Stimulated activated CD8-positive, alpha-beta memory T cell treated with anti-CD3 and anti-CD28 coated beads, Interleukin-4, amount 100 ng/mL, for 4 hours (primary cell): ENCODE measurements around the gene GRK3.

ENCODE experiments used
- DNase-seq, 2 donors: peaks; one replicate each; pipeline ENCODE4 v3.0.0-alpha.2; 2020; ENCODE audit warnings: low read depth in 2 of 2, low spot score in 1 of 2

Gene GRK3

GRCh38 chr22:25726241-25726640 is 161.8 kb downstream of the GRK3 start:
- DNase-seq, result no peak

DNA sequence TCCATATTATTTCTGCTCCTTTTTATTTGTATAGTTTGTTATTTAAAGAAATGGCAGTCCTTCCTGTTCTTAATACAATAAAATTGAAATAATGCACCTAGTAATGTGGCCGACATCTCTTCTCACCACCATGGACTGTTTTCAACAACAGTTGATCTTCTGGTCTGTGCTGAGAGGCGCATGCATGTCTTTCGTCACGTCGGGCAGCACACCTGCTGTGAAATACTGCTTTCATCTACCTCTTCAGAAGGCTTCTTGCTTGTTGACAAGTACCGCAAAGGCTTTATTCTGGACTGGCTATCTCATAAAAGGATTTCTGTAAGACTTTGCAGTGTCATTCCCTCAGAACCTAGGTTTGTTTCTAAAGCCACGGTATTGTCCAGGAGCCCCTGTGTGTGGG is 163.6 kb downstream of the GRK3 start:
- DNase-seq, result no peak

DNA sequence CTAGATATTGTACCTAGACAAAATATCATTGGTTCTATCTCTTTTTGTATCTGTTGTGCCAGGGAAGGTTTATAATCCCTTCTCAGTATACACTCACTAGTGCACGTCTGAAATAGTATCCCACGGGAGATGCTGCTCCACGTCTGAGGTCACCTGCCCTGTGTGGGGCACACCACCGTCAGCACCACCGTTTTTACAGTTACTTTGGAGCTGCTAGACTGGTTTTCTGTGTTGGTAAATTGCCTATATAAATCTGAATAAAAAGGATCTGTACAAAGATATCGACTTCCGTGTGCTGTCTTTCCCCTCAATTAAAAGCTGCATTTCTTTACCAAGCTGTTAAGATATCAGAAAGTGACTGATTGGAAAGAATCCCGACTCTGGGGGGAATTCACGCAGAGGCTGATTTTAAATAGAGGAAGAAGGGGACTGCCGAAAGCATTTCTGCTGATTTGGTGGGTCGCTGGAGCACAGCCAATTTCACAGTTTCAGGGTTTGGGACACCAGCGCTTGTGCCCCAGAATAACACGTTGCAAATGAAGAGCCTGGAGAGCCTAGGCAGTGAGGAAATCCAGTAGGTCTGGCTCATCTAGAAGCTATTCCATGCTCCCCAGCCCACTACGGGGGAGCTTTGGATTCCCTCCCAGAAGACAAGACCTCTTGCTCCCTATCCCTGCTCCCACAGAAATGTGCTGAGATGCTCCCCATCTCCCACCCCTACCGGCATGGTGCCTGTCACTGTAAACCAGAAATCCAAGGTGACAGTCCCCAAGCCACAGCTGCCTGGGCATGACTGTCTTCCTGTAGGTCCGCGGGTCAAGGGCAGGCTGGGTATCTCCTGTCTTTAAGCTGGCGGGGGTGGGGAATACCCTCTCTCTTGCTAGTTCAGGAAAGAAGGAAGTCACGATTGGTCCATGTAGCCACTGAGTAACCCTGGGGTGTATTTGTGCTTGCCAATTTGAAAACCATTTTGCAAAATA is 164.8 kb downstream of the GRK3 start:
- DNase-seq, result no peak

- no peak for DNase-seq
Measured at GRCh38 chr22:25735650-25736049, 171.2 kb downstream of the GRK3 start.

GRCh38 chr22:25736378-25737011 is 172.0 kb downstream of the GRK3 start:
- no peak for DNase-seq

- DNase-seq, result no peak
Measured at GRCh38 chr22:25739659-25740344, 175.3 kb downstream of the GRK3 start.

GRCh38 chr22:25741692-25742626 is 177.5 kb downstream of the GRK3 start, which contains the start of gene MYO18B:
TSS of gene MYO18B (plus strand) at chr22:25742188. CDS start at chr22:25761093, 18,905 bp downstream.
- DNase-seq, result no peak

DNA sequence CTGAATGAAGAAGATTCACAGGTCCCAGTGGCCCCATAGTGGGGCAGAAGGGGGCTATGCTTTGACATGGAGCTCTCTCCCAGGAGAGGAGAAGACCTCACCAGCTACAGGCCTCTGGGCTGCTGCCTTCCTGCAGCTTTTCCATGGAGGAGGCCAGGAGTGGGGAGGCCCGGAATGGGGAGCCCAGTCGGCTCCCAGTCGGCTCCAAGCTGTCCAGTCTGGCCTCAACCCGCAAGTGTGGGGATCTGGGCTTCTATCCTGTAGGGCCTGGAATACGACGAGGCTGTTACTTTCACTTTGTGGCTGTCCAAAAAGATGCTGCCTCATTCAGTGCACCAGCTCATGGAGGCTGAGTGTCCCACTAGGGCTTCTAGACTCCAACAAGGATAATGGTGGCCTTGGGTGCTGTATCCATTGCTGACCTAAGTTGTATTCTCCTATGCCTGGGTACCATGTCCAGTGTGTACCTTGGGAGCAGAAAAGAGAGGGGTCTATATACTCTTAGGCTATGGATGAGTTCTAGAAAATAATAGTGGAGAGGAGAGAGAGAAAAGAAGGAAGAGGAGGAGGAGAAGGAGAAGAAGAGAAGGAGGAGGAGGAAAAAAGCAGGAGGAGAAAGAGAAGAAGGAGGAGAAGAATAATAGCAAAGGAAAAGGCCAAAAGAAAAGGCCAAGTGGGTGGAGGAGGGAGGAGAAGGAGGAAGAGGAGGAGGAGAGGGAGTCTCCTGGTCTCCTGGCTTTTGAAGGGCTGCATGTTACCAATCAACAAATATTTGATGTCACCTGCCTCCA is 178.6 kb downstream of the GRK3 start:
- no peak for DNase-seq

GRCh38 chr22:25744694-25745093 is 180.2 kb downstream of the GRK3 start:
- DNase-seq, result no peak

- DNase-seq, result no peak
Measured at GRCh38 chr22:25745341-25746011, 181.0 kb downstream of the GRK3 start.

DNA sequence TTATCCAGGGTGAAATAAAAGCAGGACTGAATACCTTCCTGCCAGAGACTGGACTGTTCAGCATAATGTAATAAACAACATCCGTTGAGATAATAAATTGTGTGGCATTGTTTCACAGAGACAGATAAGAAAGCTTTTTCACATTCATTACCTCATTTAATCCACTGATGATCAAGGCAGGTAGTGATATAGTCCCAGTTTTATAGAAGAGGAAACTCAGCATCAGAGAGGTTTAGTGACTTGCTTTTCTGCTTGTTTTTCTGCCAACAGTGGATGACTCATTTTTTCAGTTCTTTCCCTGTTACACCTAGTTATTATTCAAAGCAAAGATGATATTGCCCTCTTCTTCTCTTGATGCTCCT is 181.5 kb downstream of the GRK3 start:
- no peak for DNase-seq

DNA sequence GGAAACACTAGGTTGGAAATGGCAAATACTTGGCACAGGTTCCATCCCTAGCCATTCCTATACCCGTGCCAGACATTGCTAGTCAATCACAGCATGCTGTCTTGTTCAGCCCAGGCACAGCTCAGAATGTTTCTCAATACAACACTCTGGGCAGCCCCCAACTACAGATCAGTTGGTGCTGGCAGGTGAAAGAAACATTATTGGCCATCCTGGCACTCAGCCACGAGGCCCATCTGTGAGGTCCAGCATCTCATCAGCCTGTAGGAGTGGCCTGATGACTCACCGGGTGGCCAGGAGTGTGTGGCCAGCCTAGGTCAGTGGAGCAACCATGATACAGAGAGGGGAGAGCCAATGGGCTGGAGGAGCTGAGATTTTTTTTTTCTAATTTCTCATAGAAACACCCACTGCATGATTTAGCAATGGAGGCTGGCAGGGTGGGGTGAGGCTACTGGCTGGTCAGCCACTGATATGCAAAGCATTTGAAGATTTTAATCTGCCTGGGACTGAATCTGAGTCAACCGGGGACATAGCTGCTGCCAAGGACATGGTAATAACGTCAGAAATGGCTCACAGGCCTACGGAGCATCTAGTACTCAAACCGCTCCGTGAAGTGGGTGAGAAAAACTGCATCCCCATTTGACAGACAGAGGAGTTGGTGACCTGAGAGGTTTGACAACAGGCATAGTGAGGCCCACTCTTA is 182.9 kb downstream of the GRK3 start:
- no peak for DNase-seq

DNA sequence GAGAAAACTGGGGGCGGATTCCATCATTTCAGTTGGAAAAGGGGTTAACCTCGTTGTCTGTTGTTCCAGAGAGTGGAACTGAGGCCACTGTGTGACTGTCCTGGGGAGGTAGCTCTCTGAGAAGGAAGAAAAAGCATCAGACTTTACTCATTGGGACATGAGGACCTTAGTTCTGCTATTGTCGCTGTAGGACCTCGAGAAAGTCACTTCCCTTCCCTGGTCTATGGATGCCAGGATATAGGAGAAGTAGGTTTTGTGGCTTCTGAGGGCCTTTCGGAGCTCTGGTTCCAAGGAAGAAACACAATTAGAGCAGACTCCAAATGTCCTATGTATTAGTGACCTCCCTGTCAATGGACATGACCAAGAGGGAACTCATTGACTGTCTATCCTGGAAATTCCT is 183.7 kb downstream of the GRK3 start:
- DNase-seq, result no peak

GRCh38 chr22:25748704-25749103 is 184.2 kb downstream of the GRK3 start:
- DNase-seq, result no peak

DNA sequence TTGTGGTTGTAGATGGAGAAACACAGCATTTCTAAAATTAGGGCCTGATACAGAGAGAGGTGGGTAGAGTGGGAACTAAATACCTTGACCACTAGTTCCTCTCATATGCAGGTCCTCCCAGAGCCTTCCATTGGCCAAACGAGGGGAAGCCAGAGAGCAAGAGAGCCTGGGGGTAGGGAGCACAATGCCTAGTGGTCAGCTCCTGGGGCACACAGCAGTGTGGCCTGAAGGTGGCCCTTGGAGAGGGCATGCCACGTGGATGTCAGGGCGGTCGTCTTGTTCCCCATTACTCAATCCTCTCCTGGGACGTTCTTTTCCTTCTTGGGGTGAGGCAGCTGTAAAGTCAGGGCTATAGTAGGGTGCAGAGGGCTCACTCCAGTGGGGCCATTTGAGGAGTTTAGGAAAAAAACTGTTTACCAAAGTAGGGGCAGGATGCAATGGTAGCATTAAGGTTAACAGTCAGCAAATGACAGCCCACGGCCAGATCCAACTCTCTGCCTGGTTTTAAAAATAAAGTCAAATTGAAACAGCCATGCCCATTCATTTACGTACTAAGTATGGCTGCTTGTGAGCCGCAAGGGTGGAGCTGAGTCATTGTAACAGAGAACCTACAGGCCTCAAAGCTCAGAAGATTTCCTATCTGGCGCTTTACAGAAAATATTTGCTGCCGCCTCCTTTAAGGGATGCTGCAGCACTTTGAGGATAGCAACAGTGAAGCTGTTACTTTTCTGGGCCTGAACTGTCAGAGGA is 185.1 kb downstream of the GRK3 start:
- no peak for DNase-seq

DNA sequence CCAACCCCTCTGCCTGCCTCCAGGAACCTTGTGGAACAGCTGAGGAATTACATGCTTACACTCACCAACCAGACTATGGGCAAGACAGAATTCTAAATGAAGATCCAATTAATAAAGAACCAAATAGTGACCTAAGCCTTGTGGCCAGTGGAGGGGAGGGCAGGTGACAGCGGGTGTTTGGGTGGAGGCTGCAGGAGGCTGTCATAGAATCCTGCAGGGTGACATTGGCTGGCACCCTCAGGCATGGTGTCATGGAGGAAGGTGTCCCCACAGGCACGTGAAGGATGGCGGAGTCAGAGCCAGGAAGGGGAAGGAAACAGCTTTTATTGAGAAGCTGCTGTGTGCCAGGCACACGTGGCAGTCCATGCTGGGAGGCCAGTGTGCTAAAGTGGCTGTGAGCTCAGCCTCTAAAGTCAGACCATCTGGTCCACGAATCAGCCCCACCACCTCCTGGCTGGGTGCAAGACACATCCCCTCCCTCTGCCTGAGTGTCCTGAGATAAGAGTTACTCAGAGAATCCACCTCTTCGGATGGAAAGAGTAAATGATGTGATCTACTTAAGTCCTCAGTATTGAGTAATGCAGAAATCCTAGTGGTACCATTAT is 186.2 kb downstream of the GRK3 start:
- DNase-seq, result no peak

DNA sequence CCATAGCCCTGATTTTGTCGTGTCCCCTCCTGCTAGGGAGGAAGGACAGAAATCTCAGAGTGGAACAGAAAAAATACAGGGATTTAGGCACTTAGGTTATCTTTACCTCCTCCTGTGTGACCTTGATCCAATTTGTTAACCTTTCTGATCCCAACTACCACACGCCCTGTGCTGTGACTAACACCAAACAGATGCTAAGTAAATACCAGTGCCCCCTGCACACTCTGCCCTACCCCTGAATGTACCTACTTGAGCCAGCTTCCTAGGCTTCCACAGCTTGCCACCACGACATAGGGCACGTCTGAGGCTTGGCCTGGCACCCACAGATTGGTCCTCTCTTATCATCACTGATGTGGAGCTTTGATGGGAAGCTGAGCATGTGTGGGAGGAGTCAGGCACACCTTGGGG is 186.7 kb downstream of the GRK3 start:
- no peak for DNase-seq
